AG08395 (cell line): ENCODE measurements around the gene LIMCH1.

Source experiments
- DNase-seq: peaks from one replicate; pipeline ENCODE4 v3.0.0; 2012; ENCODE audit warnings: mixed read lengths, low spot score

LIMCH1 gene

GRCh38 chr4:41571422-41571821 lies 33.5 kb downstream of the LIMCH1 start:
- DNase-seq = no peak

DNA sequence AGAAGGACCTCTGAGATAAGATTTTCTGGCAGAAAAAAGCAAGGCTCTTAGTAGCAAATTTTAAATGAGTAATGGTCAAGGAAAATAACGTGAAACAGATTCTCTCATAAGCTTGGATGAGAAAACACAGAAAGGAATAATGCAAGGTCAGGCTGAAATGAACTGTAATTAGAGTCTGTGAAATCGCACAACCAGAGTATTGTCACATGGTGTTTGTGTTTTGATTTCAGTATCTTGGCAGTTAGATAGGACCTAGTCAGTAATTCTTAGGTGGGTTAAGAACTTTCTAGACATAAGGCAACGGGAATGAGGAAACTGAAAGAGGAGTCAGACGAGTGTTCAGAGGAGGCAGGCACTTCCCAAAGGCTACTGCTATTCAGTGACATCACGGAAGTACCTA lies 34.6 kb downstream of the LIMCH1 start:
- no peak for DNase-seq

DNA sequence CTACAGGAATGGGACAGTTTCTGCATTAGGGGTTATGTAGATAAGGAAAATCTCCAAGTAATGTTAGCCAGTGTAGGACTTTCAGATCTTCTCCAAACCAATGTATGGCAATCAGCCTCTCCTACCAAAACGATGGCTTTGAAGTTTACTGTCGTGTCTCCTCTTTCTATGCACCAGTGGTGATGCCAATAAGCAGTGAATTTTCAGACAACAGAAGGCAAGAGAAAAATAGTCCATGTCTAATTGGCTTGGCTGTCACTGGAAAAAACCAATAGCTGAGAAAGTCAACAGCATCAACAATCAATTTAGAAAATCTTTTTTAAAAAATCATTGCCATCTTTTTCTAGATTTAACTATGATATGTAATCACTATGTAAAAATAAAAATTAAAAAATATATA lies 35.0 kb downstream of the LIMCH1 start:
- DNase-seq = no peak

DNA sequence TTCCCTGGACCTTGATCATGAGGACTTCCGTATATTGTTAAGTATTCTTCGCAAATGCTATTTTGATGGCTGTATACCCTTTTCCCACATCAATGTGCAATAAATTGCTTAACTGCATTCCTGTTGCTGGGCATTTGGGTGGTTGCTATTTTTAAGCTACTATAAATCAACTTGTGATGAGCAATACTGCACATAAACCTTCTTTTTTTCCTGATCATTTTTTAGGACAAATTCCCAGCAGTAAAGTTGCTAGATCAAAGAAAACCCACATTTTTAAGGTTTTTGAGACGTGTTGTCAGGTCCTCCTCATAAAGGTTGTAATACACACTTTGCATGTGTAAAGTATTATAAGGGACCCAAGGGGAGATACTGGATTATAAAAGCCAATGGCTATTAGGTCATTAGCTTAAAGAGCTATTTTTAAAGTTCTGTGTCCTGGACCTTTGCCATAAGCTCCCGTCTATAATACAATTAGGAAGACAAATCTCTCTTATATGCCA lies 35.6 kb downstream of the LIMCH1 start:
- no peak for DNase-seq

DNA sequence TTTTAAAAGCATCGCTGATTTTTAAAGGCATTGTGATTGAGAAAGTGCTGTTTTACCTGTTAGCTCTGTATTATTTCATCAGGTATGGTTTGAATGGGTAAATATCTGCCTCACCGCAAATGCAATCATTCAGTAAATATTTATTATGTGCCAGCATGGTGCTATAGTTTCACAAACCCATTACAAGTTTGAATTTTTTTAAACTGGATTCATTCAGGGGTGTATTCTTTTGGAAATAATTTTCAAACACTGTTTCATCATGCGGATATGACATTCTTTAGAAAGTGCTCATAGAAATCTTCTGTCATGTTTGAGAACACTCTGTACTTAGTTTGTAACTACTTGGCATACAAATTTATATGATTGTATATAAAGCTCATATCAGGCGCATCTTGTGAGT lies 37.2 kb downstream of the LIMCH1 start:
- no peak for DNase-seq

DNA sequence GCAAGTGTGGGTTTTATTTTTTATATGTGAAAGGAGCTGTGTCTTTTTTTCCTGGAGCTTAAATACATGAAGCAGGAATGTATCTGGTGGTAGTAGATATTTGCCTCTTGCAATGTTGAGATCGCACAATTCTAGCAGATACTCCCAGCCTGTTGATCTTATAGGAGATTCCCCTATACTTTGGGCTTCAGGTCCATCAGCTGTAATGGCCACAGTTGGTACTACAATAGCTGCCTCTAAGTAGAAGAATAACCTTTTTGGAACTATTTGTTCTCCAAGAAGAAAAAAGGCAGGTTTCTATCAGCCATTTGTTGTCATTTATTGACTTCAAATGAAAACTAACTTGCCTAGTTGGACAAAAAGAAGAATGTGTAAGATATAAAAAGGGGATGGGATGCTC lies 37.7 kb downstream of the LIMCH1 start:
- DNase-seq = no peak

DNA sequence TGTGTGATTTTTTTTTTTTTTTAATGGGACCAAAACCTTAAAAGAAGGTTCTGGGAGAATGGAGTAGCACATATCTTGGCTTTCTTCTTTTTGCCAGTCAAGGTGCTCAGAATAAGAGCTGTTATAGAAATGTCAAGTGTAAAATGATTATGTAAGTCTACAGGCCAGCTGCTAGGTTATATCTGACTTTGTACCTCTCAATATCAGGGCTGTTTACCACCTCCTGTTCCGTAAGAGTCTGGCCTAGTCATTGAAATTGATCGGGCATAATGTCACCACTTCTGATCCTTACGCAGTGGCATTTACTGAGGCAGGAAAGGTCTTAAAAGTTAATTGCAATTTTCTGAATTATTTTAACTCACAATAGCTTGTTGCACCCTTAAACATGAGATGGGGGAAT lies 41.1 kb downstream of the LIMCH1 start:
- DNase-seq = no peak

- DNase-seq = no peak
These were observed 41.6 kb downstream of the LIMCH1 start for GRCh38 chr4:41579526-41579925.

DNA sequence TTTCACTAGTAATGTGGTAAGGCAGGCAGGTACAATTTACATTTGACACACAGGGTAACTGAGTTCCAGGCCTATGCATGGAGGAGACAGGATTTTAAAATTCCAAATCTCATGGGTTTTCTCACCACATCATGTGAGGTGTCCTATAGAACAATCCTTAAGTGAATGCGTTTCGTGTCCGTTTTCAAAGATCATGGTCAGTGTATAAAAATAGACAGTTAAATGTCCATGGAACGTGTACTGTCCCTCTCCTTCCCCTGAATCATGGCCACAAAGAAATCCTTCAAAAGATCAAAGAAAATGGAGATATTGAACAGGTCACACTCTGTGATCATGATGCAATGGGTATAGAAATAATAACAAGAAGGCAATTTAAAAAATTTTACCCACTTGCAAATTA lies 42.0 kb downstream of the LIMCH1 start:
- no peak for DNase-seq

- no peak for DNase-seq
These were observed 48.8 kb downstream of the LIMCH1 start for GRCh38 chr4:41586675-41587225.

DNA sequence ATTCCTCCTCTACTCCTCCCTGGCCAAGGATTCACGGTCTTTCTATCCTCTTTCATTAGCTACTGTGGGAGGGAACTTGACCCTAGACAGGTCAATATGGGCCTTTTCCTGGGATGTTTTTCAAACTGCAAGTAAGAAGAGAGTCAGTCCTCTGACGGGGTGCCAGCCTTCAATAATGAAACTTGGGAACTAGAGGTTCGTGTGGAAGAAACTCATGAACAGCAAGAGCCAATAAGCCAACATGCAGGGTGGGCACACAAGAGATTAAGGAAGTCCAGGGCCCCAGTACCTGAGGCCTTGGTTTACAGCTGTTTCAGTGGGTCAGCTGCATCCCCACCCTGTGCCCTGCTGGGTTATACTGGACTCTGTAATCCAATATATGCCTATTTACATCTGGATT lies 49.3 kb downstream of the LIMCH1 start:
- no peak for DNase-seq

DNA sequence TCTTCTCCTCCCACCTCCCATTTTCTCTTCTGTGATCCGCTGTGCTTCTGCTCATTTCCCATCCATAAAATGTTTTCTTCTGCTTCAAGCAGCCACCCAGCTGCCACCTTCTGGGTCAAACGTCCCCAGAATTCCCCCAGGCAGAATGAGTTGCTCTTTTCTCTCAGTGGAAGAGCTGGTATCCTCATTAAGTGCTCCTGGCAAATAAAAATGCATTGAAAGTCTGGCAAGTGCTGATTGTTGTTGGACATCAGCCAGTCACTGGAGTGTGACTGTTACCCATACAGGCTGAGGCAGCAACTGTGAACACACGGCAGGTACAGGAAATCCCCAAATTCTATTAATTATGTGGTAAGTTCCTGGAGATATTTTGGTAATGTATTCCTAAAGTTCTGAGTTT lies 52.6 kb downstream of the LIMCH1 start:
- no peak for DNase-seq

DNA sequence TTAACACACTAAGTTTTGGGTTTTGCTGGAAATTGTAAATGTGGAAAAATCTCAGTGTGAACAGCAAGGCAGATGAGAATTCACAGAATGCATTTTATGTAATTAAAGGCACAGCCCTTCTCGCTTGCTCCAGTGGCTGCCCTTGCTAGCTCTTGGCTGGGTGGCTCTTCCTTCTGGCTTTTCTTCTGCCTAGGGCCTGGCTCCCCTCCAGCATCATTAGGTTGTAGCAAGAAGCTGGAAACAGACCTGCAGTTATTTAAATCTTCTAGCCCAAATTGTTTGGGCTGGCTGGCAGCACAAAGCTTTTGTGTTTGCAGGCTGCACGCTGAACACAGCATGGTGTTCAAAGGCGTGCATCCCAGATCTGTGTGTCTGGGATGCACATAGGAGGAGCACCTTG lies 56.5 kb downstream of the LIMCH1 start:
- no peak for DNase-seq

DNA sequence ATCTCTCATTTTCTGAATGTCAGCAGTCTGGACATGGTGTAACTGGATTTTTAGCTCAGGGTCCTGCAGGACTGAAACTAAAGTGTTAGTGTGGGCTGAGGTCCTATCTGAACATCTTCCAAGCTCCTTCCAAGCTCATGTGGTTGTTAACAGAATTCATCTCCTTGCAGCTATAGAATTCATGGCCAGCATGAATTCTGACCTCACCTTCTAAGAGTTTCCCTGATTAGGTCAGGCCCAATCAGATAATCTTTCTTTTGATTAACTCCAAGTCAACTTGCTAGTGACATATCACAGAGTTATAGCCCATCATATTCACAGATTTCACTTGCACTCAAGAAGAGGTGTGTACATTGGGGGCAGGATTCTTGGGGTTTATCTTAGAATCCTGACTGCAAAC lies 59.5 kb downstream of the LIMCH1 start:
- DNase-seq = no peak

DNA sequence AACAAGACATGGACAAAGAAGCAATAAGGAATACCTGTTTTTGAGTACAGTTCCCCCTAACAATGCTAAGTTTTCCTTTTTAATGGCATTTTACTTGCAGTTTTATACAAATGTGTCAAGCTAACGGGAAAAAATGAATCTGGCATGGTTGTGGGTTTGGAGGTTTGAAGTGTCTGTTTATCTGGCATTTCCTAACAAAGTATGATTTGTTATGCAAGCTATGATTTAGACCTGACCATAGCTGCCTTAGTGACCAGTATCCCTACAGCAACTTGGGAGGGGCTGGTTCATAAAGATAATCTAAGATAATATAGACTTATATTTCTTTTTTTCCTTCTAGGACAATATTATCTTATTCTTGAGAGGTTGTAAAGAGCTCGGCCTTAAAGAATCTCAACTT lies 60.6 kb downstream of the LIMCH1 start:
- no peak for DNase-seq

- DNase-seq = no peak
These were observed 61.3 kb downstream of the LIMCH1 start for GRCh38 chr4:41599192-41599786.

GRCh38 chr4:41600243-41600912 lies 62.4 kb downstream of the LIMCH1 start:
- DNase-seq = no peak

DNA sequence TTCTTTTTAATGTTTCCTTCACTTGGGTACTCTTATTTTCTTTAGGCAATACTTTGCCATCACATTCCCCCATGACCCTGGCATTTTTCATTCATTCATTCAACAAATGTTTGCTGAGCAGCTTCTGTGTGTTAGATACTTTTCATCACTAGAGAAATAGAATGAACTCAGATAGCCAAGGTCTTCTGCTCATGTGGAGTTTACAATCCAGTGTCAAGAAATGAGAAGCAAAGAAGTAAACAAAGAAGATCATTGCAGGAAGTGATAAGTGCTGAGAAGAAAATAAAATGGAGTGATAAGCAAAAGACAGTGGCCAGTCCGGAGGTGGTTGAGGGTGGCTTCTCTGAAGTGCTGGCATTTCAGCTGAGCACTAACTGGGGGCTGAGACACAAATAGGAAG lies 63.1 kb downstream of the LIMCH1 start:
- DNase-seq = no peak

- no peak for DNase-seq
These were observed 64.2 kb downstream of the LIMCH1 start for GRCh38 chr4:41602113-41602512.

- no peak for DNase-seq
These were observed 65.0 kb downstream of the LIMCH1 start for GRCh38 chr4:41602886-41603498.

- no peak for DNase-seq
These were observed 71.9 kb downstream of the LIMCH1 start for GRCh38 chr4:41609851-41610250.

GRCh38 chr4:41610474-41610873 lies 72.5 kb downstream of the LIMCH1 start:
- no peak for DNase-seq

- no peak for DNase-seq
These were observed 73.3 kb downstream of the LIMCH1 start for GRCh38 chr4:41611124-41611838.
